Ovary (tissue), 3 donors: ENCODE measurements around the gene NUP35.

ENCODE experiments used
- CTCF ChIP-seq, 3 donors: fragments of 450-650 bp in 2 of 3; fragments of 200-600 bp in 1 of 3; IDR thresholded peaks; one replicate each; pipeline versions ENCODE4 v1.5.1 to v1.8.0; 2016 to 2022; ENCODE audit warnings: antibody characterized with exemption in 3 of 3, mild to moderate bottlenecking in 1 of 3
- EP300 ChIP-seq: sonication (generic); formaldehyde crosslinking; IDR thresholded peaks from one replicate; pipeline ENCODE4 v1.6.1; 2017; ENCODE audit warnings: antibody characterized with exemption
- donor health status: DM: no; HTN: no; CAD: no.

GRCh38 chr2:183125659-183126341 lies 1.6 kb downstream of the NUP35 start:
- TF ChIP-seq CTCF (IDR thresholded peaks at IDR 0.05) (no peak), EP300 (no peak)
